ENCODE measurements around the gene ZIC5.

Gene ZIC5

DNA sequence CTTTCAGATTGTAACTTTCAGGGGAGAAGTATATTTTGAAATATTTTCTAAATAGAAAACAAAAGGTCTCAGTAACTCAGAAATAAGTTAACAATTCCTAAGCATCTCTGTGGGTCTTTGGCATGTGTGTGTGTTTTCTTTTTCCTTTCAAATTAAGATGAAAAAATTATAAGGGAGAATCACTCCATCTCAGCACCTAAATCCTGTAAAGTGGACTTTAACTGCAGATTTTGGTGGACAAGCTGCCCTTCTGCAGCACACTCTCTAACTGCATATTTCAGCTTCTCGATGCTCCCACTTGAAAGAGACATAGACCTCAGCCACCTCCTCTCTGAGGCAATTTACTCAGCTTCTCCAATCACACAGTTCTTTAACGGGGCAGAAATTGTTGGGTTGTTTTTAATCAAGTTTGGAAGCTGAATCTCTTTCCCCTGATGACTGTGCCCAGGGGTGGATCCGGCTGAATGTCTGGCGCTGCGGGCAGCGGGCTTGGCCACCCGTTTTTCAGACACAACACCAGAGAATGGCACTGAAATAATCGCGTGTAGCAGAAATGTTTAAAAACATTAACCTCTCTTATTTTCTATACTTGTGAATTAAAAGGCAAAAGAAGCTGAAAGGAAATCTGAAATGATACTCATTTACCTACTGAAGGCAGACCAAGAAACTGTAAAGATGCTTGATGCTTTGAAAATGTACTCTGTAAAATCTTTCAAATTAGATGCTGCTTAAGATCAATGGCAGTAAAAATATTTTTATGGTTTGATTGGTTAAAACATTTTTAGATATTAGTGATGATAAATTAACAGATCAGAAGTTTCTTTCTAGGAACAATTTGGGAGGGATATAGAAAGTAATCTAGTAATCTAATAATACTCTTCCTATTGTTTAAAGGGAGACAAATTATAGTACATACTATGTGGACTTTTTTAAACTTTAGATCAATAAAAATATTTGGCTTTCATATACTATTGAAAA is 22.4 kb upstream of the ZIC5 start:
- H4K20me1 ChIP-seq (ENCODE audit: insufficient read depth, low read length) = no peaks in the 10 kb centered on the region
- H3K9me2 ChIP-seq (ENCODE audit: low read depth, low read length) = no peaks in the 10 kb centered on the region
- H3F3A ChIP-seq (ENCODE audit: insufficient read depth, low read length) = no peaks in the 10 kb centered on the region
- H3K9ac ChIP-seq (ENCODE audit: low read length) = no peak overlapping the region
- TF ChIP-seq, protein P1, sequence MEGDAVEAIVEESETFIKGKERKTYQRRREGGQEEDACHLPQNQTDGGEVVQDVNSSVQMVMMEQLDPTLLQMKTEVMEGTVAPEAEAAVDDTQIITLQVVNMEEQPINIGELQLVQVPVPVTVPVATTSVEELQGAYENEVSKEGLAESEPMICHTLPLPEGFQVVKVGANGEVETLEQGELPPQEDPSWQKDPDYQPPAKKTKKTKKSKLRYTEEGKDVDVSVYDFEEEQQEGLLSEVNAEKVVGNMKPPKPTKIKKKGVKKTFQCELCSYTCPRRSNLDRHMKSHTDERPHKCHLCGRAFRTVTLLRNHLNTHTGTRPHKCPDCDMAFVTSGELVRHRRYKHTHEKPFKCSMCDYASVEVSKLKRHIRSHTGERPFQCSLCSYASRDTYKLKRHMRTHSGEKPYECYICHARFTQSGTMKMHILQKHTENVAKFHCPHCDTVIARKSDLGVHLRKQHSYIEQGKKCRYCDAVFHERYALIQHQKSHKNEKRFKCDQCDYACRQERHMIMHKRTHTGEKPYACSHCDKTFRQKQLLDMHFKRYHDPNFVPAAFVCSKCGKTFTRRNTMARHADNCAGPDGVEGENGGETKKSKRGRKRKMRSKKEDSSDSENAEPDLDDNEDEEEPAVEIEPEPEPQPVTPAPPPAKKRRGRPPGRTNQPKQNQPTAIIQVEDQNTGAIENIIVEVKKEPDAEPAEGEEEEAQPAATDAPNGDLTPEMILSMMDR (IDR thresholded peaks at IDR 0.05; ENCODE audit: low read length) = no peak
- TF ChIP-seq EZH2 (IDR thresholded peaks at IDR 0.05; ENCODE audit: borderline replicate concordance, low read length) = no peak
- H3K79me2 ChIP-seq (ENCODE audit: insufficient read depth, low read length) = no peaks in the 10 kb centered on the region
- H3K36me3 ChIP-seq (ENCODE audit: insufficient read depth, low read length) = no peaks in the 10 kb centered on the region
- no peaks in the 10 kb centered on the region for H3K4me1 ChIP-seq (ENCODE audit: insufficient read depth, low read length, severe bottlenecking)
- H2AFZ ChIP-seq (ENCODE audit: low read length) = no peak overlapping the region
- H3K27ac ChIP-seq (ENCODE audit: low read depth, low read length, poor library complexity, severe bottlenecking) = no peak overlapping the region
- H3K4me2 ChIP-seq (ENCODE audit: low read length) = no peak overlapping the region
- no peak overlapping the region for H3K4me3 ChIP-seq (ENCODE audit: low read depth, low read length, poor library complexity, severe bottlenecking)
- H3K27me3 ChIP-seq (ENCODE audit: insufficient read depth, low read length) = peaks cover 12% of the 10 kb centered on the region; the same call in 1 of the 2 replicates
- no peaks in the 10 kb centered on the region for H3K9me3 ChIP-seq (ENCODE audit: low read length)

DNA sequence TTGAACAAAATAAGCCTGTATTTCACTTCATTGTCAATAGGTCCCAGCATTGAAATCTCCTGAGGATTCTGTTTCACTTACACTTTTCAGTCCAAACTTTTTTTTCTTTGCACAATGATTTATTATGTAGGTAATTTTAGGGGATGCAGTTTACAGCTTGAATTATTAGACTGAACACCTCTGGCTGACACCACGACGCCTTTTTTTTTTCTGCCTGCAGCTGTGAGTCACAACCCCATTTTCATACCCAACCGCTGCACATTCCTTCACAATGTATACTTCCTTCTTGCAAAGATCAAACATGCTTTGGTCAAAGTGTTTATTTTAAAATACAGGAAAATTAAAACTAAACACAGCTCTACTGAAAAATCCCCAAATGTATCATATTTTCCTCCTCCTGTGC is 21.4 kb upstream of the ZIC5 start:
- H3K79me2 ChIP-seq (ENCODE audit: insufficient read depth, low read length) = no peaks in the 10 kb centered on the region
- no peaks in the 10 kb centered on the region for H3K9me2 ChIP-seq (ENCODE audit: low read depth, low read length)
- H4K20me1 ChIP-seq (ENCODE audit: insufficient read depth, low read length) = no peaks in the 10 kb centered on the region
- H3K9ac ChIP-seq (ENCODE audit: low read length) = no peak overlapping the region
- H3K4me2 ChIP-seq (ENCODE audit: low read length) = no peak overlapping the region
- H3K9me3 ChIP-seq (ENCODE audit: low read length) = no peaks in the 10 kb centered on the region
- peaks cover 10% of the 10 kb centered on the region; the same call in 1 of the 2 replicates for H3K27me3 ChIP-seq (ENCODE audit: insufficient read depth, low read length)
- no peaks in the 10 kb centered on the region for H3F3A ChIP-seq (ENCODE audit: insufficient read depth, low read length)
- no peaks in the 10 kb centered on the region for H3K4me1 ChIP-seq (ENCODE audit: insufficient read depth, low read length, severe bottlenecking)
- H2AFZ ChIP-seq (ENCODE audit: low read length) = no peak overlapping the region
- H3K4me3 ChIP-seq (ENCODE audit: low read depth, low read length, poor library complexity, severe bottlenecking) = no peak overlapping the region
- H3K36me3 ChIP-seq (ENCODE audit: insufficient read depth, low read length) = no peaks in the 10 kb centered on the region
- no peak for TF ChIP-seq EZH2 (IDR thresholded peaks at IDR 0.05; ENCODE audit: borderline replicate concordance, low read length)
- TF ChIP-seq, protein P1 (IDR thresholded peaks at IDR 0.05; ENCODE audit: low read length) = no peak
- no peak overlapping the region for H3K27ac ChIP-seq (ENCODE audit: low read depth, low read length, poor library complexity, severe bottlenecking)

GRCh38 chr13:99991828-99992775 is 20.5 kb upstream of the ZIC5 start:
- Histone ChIP-seq H4K20me1 (ENCODE audit: insufficient read depth, low read length) (no peaks in the 10 kb centered on the region), H3K4me1 (ENCODE audit: insufficient read depth, low read length, severe bottlenecking) (no peaks in the 10 kb centered on the region), H3K79me2 (ENCODE audit: insufficient read depth, low read length) (no peaks in the 10 kb centered on the region), H3K9me3 (ENCODE audit: low read length) (no peaks in the 10 kb centered on the region), H3K27ac (ENCODE audit: low read depth, low read length, poor library complexity, severe bottlenecking) (no peak overlapping the region), H3K27me3 (ENCODE audit: insufficient read depth, low read length) (0 out of 2 replicates have a peak, but pooled peaks cover 9% of the 10 kb centered on the region), H3K36me3 (ENCODE audit: insufficient read depth, low read length) (no peaks in the 10 kb centered on the region), H3K9ac (ENCODE audit: low read length) (no peak overlapping the region), H3K4me3 (ENCODE audit: low read depth, low read length, poor library complexity, severe bottlenecking) (no peak overlapping the region), H2AFZ (ENCODE audit: low read length) (no peak overlapping the region), H3K4me2 (ENCODE audit: low read length) (no peak overlapping the region), H3F3A (ENCODE audit: insufficient read depth, low read length) (no peaks in the 10 kb centered on the region), H3K9me2 (ENCODE audit: low read depth, low read length) (no peaks in the 10 kb centered on the region)
- TF ChIP-seq, protein P1 (IDR thresholded peaks at IDR 0.05; ENCODE audit: low read length) = no peak
- TF ChIP-seq EZH2 (IDR thresholded peaks at IDR 0.05; ENCODE audit: borderline replicate concordance, low read length) = no peak

Data from OCI-LY1 (cell line).